ENCODE measurements around the gene NR6A1.
"Not testable (repeated sequence)": the region's sequence is repeated elsewhere in the genome, so short reads cannot be mapped to it uniquely, and the experiment has no call there.

Gene NR6A1

DNA sequence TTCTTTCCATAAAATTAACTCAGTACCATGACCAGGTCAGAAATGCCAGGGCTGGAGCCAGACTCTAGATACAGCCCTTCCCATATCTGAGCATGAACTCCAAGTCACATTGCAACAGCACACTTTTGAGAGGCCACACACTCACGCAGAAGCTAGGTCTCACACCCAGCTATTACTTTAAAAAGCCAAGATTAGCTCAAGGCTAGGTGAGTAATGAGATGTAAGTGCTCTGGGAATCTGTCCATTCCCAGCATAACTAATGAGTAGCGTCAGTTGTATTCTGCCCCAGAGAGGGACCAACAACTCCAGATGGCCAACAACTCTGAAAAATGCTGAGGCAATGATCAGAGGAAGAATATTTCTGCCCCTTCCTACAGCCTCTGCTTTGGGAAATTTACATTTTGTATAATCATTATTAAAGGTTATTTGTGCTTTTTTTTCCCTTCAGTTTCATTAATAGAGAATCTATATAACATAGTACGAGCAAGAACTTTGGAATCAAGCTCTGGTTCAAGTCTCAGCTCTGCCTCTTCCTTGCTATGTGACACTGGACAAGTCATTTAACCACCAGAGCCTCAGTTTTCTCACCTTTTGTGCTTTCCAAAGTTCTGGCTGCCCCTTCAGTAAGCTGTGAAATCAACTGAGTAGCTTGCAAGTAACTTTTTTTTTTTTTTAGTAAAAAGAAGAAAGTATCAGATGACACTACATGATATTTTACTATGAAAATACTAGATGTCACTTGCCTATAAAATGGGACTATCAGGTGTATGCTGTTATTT, 118.3 kb downstream of the NR6A1 start:
- DNase-seq, result no peak

DNA sequence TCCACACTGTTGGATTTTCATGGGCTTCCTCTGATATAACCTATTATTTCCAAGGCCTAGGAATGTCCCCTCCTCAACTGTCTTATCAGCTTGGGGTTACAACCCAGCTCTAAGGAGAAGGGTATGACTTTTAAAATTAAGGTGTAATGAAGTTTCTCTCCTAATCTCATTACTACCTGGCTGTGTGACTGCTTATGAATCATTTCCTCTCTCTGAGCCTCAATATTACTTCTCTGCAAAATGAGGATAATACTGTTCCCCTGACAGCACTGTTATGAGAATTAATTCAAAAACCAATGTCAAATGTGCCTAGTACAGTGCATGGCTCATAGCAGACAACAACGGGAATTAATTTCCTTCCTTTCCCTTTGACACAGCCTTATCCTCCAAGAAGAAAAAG, 118.9 kb downstream of the NR6A1 start:
- DNase-seq, result no peak

DNA sequence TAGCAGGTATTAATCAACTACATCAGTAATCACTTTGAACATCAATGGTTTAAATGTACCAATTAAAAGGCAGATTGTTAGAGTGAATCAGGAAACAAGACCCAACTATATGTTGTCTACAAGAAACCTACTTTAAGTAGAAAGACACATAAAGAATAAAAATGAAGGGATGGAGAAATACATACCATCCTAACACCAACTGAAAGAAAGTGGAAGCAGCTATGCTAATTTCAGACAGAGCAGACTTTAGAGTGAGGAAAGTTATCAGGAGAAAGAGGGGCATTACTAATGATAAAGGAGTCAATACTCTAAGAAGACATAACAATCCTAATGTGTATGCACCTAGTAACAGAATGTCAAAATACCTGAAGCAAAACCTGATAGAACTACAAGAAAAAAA, 125.8 kb downstream of the NR6A1 start:
- no peak for DNase-seq

DNA sequence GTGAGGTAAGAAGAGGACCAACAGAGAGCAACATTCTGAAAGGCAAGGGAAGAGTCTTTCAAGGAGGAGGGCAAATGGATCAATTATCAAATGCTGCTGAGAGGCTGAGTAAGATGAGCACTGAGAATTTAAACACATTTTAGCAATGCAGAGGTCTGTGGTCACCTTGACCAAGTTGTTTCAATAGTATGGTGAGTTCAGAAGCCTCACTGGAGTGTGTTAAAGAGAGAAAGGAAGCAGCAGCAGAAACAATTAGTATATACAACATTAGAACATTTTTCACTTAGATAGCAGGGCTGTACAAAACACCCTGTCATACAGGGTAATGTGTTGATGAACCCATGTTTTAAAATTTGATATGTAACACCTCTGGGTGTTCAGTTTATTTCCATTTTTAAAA, 131.5 kb downstream of the NR6A1 start:
- DNase-seq, result no peak

DNA sequence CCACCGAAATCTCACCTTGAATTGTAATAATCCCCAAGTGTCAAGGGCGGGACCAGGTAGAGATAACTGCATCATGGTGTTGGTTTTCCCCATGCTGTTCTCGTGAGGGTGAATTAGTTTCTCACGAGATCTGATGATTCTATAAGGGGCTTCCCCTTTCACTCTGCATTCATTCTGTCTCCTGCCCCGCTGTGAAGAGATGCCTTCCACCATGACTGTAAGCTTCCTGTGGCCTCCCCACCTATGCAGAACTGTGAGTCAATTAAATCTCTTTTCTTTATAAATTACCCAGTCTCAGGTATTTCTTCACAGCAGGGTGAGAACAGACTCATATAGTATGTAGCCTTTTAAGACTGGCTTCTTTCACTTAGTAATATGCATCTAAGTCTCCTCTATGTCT, 135.8 kb downstream of the NR6A1 start:
- DNase-seq, result no peak

DNA sequence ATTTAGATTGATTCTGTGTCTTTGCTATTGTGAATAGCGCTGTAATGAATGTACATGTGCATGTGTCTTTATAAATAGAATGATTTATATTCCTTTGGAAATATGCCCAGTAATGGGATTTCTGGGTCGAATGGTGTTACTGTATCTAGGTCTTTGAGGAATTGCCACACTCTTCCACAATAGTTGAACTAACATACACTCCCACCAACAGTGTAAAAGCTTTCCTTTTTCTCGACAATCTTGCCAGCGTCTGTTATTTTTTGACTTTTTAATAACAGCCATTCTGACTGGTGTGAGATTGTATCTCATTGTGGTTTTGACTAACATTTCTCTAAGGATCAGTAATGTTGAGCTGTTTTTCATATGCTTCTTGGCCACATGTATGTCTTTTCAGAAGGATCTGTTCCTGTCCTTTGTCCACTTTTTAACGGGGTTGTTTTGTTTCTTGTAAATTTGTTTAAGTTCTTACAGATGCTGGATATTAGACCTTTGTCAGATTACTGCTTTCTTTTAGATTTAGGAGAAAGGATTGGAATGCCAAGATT, 139.0 kb downstream of the NR6A1 start:
- DNase-seq, result no peak

DNA sequence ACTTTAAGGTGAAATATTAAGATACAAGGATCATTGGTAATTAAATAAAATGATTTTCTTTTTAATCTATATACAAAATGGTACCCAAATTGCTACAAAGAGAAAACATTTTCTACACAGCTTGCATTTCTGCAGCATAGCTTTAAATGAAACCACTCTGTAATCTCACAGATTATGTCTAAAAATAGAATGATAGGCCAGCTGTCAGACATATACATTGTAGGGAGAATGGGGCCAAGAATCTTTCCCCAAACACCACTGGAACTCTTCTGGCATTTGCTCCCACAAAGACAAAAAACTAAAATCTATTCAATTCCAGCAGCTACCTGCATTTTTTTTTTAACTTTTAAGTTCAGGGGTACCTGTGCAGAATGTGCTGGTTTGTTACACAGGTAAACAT, 139.8 kb downstream of the NR6A1 start:
- no peak for DNase-seq

- no peak for DNase-seq
Observed at GRCh38 chr9:124629600-124629999, 141.5 kb downstream of the NR6A1 start.

- no peak for DNase-seq
Observed at GRCh38 chr9:124628741-124629140, 142.4 kb downstream of the NR6A1 start.

- no peak for DNase-seq
Observed at GRCh38 chr9:124626276-124626675, 144.8 kb downstream of the NR6A1 start.

DNA sequence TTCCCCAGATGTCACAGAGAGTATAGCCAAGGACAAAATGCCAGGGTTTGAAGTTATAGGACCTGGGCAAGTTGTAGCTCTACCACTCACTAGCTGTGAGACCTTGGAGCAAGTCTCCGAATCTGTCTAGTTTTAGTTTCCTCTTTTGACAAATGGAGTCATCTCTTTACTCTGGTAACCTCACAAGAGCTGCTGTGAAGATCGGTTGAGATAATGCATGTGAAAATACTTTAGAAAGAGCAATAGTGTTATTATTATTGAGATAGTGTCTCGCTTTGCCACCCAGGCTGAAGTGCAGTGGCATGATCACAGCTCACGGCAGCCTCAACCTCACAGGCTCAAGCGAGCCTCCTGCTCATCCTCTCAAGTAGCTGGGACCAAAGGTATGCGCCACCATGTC, 146.0 kb downstream of the NR6A1 start:
- peak; percentile 15 for DNase-seq

DNA sequence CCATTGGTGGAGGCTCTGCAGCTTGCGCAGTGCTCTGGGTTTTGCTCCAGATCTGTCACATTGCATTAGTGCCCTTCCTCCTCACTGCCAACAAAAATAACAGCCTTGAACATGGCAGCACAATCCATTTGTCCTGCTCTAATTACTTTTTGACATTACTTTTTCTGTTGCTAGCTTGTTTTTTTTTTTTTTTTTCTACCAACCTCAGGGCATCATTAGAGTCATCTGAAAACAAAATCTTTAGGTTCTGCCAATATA, 146.4 kb downstream of the NR6A1 start:
- no peak for DNase-seq

- no peak for DNase-seq
Observed at GRCh38 chr9:124623966-124624734, 147.0 kb downstream of the NR6A1 start.

DNA sequence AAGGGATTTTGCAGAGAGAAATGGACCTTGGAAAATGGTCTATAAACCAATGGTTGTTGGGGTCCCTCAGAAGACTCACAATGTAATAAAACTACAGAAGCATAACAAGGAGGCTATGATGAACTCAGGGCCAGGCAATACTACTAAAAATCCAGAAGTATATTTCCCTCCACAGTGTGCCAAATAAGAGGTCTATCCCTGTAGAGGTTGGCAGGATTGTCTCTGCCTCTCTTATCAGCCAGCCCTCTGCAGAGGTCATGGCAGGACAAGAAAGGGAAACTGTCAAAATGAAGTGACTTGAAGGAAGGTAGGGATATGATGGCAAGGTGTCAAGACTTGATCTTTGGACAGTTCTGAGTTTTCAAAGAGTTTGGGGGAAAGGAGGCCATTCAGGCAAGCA, 148.2 kb downstream of the NR6A1 start:
- DNase-seq, result no peak

- peak; percentile 22 for DNase-seq
Observed at GRCh38 chr9:124621371-124622328, 149.5 kb downstream of the NR6A1 start.

DNA sequence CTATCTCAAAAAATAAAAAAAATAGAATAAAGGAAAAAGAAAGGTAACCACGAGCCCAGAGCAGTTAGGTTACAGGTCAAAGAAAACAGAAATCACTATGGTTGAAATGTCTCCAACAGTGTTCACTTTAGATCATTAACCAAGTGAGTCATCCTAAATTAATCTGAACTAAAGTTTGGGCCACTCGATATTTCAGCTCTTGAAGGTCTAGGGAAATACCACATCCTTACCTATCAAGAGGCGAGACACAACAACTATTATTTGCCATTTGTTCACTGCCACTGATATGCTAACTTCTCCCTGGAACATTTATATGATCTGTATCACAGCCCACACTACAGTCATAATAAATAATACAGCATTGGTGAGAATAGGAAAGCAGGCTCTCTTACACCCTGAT, 152.6 kb downstream of the NR6A1 start:
- DNase-seq, result no peak

DNA sequence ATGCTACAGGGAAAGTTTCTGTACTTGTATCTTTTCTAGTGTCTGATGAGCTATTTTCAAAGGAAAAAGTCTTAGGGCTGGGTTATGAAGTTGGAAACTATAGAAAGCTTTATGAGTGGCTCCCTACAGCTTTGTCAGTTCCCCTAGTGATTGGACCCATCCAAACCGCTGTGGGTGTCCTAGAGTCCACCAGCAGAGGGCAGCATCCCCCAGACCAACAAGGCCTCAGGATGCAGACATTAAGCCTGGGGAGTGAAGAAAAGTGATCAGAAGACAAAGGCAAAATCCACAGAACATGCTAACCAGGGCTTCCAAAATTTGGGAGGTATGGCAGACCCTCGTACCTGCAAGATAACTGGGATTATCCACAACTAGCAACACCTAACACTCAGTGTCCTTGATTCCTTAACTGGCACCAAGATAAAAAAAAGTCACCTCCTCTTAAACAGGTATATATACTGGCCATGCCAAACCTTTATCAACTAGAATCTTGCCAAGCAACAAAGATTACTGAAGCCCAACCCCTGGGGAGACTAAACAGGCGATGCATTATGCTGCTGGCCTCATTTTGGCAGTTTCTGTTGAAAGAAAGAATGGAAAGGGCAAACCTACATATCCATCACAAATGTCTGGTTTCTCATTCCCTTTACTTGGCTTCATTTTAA, 153.5 kb downstream of the NR6A1 start:
- DNase-seq, result peak; percentile 57

GRCh38 chr9:124616961-124617360, 154.2 kb downstream of the NR6A1 start:
- no peak for DNase-seq

DNA sequence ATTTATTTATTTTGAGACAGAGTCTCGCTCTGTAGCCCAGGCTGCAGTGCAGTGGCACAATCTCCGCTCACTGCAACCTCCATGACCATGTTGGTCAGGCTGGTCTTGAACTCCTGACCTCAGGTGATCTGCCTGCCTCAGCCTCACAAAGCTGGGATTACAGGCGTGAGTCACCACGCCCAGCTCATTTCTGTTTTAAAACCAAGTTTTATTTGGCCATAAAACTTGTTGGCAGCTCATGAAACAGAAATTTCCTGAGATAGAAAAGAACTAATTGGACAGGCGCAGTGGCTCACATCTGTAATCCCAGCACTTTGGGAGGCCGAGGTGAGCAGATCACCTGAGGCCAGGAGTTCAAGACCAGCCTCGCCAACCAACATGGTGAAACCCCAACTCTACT, 155.3 kb downstream of the NR6A1 start:
- not testable (repeated sequence) for DNase-seq

DNA sequence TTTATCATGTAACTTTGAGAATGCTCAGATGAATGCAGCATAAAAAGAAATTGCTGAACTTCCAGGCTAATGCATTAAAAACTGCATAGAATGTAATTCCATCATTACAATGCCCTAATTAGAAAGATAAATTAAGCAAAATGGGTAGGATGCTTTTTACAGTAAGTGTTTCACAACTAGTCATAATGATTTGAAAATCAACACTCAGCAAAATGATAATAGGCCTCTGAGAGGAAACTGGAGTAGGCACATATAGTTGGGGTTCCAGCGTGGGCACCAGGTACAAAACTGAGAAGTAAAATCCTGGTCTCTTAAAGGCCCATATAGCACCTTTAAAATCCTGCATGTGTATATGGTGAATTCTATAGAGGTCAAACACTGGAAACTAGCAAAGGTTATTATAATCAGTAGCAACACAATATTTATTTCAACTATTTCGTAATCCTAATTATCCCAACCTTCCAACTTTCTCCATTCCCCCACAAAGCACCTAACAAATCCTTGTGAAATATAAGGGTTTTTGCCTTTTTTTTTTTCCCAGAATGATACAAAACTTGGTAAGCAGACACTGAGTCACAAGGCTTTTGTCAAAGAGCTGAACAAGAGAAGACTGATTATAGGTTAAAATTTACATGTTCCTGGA, 155.9 kb downstream of the NR6A1 start:
- DNase-seq, result no peak

GRCh38 chr9:124613849-124614248, 157.3 kb downstream of the NR6A1 start:
- DNase-seq, result no peak

DNA sequence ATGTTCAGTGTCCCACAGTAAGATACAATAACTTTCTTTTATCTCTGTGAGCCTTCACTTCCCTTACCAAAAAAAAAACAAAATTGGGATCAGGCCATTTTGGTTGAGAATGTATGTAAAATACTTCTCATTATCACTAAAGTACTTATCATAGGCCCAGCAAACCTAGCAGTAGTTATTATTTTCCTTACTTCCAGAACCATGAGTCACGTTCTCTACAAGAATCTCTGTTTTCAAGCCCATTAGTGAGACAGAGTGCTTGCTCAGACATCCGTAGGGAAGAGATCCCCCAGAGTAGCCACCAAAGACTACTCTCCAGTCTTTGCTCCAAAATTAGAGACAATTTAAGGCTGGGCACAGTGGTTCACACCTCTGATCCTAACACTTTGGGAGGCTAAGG, 160.0 kb downstream of the NR6A1 start:
- no peak for DNase-seq
